Immature natural killer cell (primary cell): ENCODE measurements around the gene TREML2. TPM values are rescaled to one million over a fixed set of nuclear protein-coding genes. Genes with fewer than 3 reads are reported as not detected.

ENCODE experiments used
- DNase-seq, 3 donors: peaks; one replicate each; pipeline ENCODE4 v3.0.0; 2022; ENCODE audit warnings: mixed read lengths in 1 of 3
- H3K27ac Mint-ChIP-seq, 6 donors: one replicate each; pipeline ENCODE4 v1.8.0; 2020; ENCODE audit warnings: mixed read lengths in 6 of 6, mild to moderate bottlenecking in 5 of 6, inconsistent platforms in 4 of 6, moderate library complexity in 3 of 6
- H3K27me3 Mint-ChIP-seq, 3 donors: one replicate each; pipeline ENCODE4 v1.8.0; 2020 to 2021; ENCODE audit warnings: low read depth in 3 of 3, mild to moderate bottlenecking in 3 of 3, mixed read lengths in 3 of 3, moderate library complexity in 3 of 3, inconsistent platforms in 1 of 3
- H3K36me3 Mint-ChIP-seq, 3 donors: one replicate each; pipeline ENCODE4 v1.8.0; 2020; ENCODE audit warnings: mixed read lengths in 3 of 3, inconsistent platforms in 2 of 3, mild to moderate bottlenecking in 2 of 3
- H3K4me1 Mint-ChIP-seq, 2 donors: one replicate each; pipeline ENCODE4 v1.8.0; 2020; ENCODE audit warnings: inconsistent platforms in 2 of 2, mild to moderate bottlenecking in 2 of 2, mixed read lengths in 2 of 2, moderate library complexity in 1 of 2
- H3K4me3 Mint-ChIP-seq, 5 donors: one replicate each; pipeline ENCODE4 v1.8.0; 2020; ENCODE audit warnings: mild to moderate bottlenecking in 5 of 5, mixed read lengths in 5 of 5, inconsistent platforms in 3 of 5, moderate library complexity in 3 of 5
- H3K9me3 Mint-ChIP-seq, 6 donors: one replicate each; pipeline ENCODE4 v1.8.0; 2020; ENCODE audit warnings: mild to moderate bottlenecking in 6 of 6, mixed read lengths in 6 of 6, inconsistent platforms in 4 of 6, moderate library complexity in 3 of 6
- polyA plus RNA-seq, 3 donors: library from polyadenylated mRNA; unstranded; fragments of 300-500 nt; fragmentation: Illumina TruSeq; gene quantifications; one replicate each; pipeline ENCODE4 v1.2.3, GENCODE V29; 2021

The TREML2 gene
- polyA plus RNA-seq, 3 donors from 2014 or later, result 0.89 to 1.2 TPM; not detected in 1

DNA sequence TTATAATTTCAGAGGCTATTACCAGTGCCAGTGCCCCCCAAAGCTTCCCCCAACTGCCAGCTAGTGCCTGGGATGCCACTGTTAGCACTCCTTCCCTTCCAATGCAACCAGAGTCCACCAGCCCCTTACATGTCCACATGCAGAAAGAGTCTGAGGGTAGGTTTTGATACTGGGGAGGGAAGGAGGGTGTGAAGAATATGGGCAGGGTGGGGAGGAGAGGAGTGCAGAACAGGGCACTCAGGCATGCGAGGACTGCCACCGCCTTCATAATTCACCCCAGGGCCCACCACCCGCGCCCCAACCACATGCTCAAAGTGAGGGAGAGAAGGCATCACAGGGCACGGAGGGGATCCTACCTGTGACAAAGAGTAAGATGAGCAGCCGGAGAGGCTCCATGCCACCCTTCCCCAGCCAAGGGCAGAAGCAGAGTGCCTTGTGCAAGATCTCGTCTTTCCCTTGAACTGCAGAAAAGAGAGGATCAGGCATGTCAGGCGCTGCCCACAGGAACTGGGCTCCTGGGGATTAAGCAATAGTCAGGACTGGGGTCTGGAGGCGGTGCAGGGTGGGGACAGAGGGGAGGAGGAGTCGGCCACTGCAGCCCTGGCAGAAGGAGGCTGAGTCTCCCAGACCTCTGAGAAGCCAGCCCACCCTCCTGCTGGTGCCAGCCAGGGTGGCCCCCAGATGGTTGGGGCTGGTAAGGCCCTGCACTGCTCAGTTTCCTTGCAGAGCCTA lies 38.1 kb downstream of the TREML2 start, which contains the start of gene TREM2:
TREM2 (minus strand) TSS at position 430 of the 732 bp plus-strand sequence; CDS start at position 396, 34 bp downstream.
- Mint-ChIP-seq H3K27me3 (peaks cover 4 to 5% (median 4%) of the 10 kb centered on the region in 3 donors), H3K36me3 (no peaks in the 10 kb centered on the region), H3K27ac (peak within 1 kb of the TSS in 1 of 6 donors; percentile 46), H3K4me3 (no peak within 1 kb of the TSS), H3K9me3 (no peaks in the 10 kb centered on the region), H3K4me1 (no peaks in the 10 kb centered on the region)
- DNase-seq, result no peak

DNA sequence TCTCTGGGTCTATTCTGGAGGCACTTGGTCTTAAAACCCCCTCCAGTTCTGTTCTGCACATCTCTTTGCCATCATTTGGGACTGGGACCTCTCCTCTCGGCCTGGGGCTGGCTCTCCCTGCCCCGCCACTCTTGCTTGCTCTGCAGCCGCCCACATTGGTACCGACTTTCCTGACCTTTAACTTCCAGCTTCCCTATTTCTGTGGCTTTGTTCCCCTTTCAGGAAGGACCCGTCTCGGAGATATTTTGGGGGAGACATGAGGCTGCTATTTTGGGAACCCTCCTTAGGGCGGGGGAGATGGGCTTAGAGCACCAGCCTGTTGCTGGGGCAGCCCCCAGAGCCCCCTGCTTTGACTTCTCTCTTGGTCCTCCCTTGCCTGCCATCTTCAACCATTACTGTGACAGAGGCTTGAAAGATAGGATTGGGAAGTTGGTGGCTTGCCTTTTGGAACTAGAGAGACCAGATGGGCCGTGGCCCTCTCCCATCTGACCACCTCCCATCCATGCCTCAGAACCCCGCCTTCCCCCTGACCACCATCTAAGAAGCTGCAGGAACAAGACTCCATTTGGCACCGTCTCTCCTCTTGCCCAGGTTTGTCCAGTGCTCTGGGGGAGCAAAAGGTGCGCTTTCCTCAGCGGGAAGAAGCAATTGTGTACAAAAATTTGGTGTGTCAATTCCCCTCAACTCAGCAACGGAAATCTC lies 38.9 kb downstream of the TREML2 start:
- Mint-ChIP-seq H3K9me3 (no peaks in the 10 kb centered on the region), H3K4me1 (no peaks in the 10 kb centered on the region), H3K4me3 (no peak overlapping the region), H3K27me3 (peaks cover 2 to 7% (median 3%) of the 10 kb centered on the region in 3 donors), H3K36me3 (no peaks in the 10 kb centered on the region), H3K27ac (no peak overlapping the region)
- no peak for DNase-seq

DNA sequence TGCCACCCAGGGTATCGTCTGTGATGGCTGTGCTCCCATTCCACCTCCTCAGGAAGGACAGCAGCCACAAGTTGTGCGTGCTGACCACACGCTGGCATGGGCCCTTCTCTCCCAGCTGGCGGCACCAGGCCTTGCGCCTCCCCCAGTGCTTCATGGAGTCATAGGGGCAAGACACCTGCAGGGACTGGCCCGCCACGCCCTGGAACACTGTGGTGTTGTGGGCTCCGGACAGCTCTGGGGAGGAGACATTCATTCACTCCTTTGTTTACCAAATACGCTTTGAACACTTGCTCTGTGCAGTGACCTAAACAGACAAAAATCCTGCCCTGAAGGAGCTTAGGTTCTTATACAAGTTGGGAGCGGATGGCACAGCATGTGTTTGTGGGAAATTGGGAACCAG lies 39.6 kb downstream of the TREML2 start:
- Mint-ChIP-seq H3K27me3 (peaks cover 2 to 7% (median 5%) of the 10 kb centered on the region in 3 donors), H3K27ac (no peak overlapping the region), H3K4me3 (no peak overlapping the region), H3K4me1 (no peaks in the 10 kb centered on the region), H3K9me3 (no peaks in the 10 kb centered on the region), H3K36me3 (no peaks in the 10 kb centered on the region)
- DNase-seq, result no peak

DNA sequence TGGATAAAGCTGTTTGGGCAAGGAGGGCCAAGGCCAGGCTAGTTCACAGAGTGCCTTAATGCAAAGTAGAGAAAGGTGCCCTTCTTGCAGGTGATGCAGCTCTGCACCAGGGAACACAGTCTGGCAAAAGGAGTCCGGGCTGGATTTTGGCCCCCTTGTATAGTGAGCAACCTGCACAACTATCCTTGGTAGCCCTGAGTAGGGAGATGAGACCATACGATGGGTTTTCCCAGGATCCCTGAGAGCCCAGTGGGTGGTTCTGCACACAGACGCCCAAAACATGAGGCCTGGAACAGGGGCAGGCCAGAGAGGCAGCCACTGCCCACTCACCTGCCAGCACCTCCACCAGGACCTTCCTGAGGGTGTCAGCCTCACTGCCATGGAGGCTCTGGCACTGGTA lies 40.0 kb downstream of the TREML2 start:
- no peak overlapping the region for H3K4me3 Mint-ChIP-seq
- DNase-seq, result no peak
- no peaks in the 10 kb centered on the region for H3K9me3 Mint-ChIP-seq
- no peaks in the 10 kb centered on the region for H3K4me1 Mint-ChIP-seq
- no peaks in the 10 kb centered on the region for H3K36me3 Mint-ChIP-seq
- peaks cover 2 to 7% (median 5%) of the 10 kb centered on the region in 3 donors for H3K27me3 Mint-ChIP-seq
- H3K27ac Mint-ChIP-seq, result no peak overlapping the region

DNA sequence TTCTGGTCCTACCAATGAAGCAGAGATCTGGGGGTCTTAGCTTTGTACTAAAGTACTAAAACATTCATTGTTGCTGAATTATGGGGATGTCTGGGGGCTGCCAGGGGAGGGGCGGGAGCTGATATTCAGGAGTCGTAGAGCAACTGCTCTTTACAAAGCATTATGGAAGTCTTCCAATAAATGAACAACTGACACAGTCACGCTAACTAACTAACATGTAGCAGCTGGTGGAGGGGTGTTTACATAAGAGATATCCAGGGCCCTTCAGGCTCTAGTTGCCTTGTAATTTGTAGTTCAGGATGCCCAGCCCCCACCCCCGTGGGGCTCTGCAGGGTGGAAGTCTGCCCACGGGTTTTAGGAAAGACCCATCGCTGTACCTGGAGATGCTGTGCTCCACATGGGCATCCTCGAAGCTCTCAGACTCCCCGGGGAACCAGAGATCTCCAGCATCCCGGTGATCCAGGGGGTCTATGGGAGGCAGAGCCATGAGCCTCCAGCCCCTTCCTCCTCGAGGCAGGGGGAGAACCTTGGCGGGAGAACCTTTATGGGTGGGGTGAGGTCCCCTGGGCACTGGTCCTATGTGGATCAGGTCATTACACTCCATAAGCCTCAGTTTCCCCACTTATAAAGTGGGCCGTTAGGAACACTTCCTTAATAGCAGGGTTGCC lies 41.4 kb downstream of the TREML2 start:
- no peak for DNase-seq

DNA sequence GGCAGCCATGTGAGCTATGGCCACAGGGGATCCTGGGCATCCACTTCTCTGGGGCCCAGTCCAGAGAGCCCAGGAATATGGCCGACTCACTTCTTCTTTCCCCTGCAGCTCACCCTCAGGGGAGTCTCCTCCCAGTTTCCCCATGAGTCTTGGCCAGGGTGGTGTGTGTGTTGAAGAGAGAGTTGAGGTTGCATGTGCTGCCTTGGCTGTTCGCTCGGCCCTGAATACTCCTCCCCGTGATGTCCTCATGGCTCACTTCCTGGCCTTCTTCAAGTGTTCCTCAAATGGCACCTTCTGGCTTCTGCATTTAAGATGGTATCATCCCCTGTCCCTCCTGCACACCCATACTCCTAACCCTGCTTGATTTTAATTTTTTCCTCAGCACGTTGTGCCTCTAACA lies 43.6 kb downstream of the TREML2 start:
- H3K9me3 Mint-ChIP-seq, result peaks cover 0 to 1% (median 0%) of the 10 kb centered on the region in 6 donors
- H3K4me1 Mint-ChIP-seq, result no peaks in the 10 kb centered on the region
- H3K27ac Mint-ChIP-seq, result peak overlapping the region in 1 of 6 donors; percentile 21
- no peak overlapping the region for H3K4me3 Mint-ChIP-seq
- H3K36me3 Mint-ChIP-seq, result peaks cover 0 to 4% (median 0%) of the 10 kb centered on the region in 3 donors
- no peak for DNase-seq
- H3K27me3 Mint-ChIP-seq, result peaks cover 2 to 7% (median 5%) of the 10 kb centered on the region in 3 donors

More for the DNA sequence above, 41.4 kb downstream of the TREML2 start:
- Mint-ChIP-seq H3K27ac (no peak overlapping the region), H3K9me3 (no peaks in the 10 kb centered on the region), H3K27me3 (peaks cover 2 to 7% (median 5%) of the 10 kb centered on the region in 3 donors), H3K36me3 (peaks cover 0 to 4% (median 0%) of the 10 kb centered on the region in 3 donors), H3K4me3 (no peak overlapping the region), H3K4me1 (no peaks in the 10 kb centered on the region)

DNA sequence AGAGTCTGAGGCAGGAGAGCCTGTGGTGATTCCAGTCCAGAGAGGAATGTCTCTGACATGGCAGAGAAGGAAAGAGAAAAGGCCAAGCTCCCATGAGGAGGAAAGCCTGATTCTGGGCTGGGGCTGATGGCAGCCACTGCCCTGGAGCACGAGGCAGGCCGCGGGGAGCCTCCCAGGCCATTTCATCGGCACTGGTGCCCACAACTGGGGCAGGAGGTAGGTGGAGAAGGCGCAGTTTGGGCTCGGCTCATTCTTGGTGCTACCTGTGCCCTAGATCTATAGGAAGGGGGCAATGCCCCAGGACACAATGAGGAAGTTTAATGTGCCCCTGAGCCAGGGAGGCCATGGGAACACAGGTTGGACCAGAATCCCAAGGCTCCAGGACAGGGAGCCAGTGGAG lies 44.2 kb downstream of the TREML2 start:
- Mint-ChIP-seq H3K36me3 (peaks cover 0 to 4% (median 0%) of the 10 kb centered on the region in 3 donors), H3K4me3 (no peak overlapping the region), H3K9me3 (peaks cover 0 to 1% (median 0%) of the 10 kb centered on the region in 6 donors), H3K27ac (no peak overlapping the region), H3K4me1 (no peaks in the 10 kb centered on the region), H3K27me3 (peaks cover 2 to 7% (median 5%) of the 10 kb centered on the region in 3 donors)
- no peak for DNase-seq

DNA sequence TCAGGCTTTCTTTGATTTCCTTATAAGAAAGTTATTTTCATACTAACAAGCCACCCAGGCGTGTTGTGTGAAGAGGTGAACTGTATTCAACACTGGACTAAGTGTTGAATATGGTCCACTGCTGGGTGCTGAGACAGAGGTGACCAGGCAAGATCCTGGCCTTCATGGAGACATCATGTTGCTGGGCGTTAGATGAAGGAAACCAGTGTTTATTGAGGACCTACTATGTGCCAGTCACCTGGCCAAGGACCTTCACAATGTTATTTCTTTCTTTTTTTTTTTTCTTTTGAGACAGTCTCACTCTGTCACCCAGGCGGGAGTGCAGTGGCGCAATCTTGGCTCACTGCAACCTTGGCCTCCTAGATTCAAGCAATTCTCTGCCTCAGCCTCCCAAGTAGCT lies 44.9 kb downstream of the TREML2 start:
- Mint-ChIP-seq H3K4me1 (no peaks in the 10 kb centered on the region), H3K36me3 (peaks cover 0 to 4% (median 0%) of the 10 kb centered on the region in 3 donors), H3K4me3 (no peak overlapping the region), H3K27me3 (peaks cover 2 to 7% (median 5%) of the 10 kb centered on the region in 3 donors), H3K27ac (no peak overlapping the region), H3K9me3 (peaks cover 0 to 1% (median 0%) of the 10 kb centered on the region in 6 donors)
- no peak for DNase-seq

DNA sequence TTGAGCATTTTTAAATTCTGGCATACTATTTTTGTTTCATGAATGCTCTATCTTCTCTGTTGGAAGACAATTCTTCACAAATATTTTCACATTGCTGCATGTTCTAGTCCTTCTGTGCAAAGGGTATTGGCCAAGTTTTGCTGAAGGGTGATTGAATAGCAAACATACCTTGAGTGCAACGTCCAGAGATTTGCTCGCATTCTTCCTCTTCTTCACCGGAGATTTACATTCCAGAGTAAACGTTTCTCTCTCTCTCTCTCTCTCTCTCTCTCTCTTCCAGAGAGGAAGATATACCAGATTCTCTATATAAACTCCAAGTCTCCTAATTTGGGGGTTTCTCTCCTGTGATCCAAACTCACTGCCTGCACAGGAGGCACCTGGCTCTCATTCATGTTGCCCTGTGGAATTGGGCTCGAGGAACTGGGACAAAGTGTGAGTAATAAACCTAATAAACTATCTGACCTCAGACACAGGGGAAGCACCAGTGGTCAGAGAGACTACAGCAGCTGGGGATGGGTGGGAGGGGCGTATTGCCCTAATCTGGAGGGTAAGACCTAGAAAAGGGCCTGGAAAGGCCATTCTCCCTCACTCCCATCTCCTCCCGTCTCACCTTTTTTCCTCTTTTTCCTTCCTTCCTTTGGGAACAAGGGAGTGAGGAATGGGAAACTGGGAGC lies 45.7 kb downstream of the TREML2 start:
- Mint-ChIP-seq H3K4me3 (no peak overlapping the region), H3K9me3 (peaks cover 0 to 1% (median 0%) of the 10 kb centered on the region in 6 donors), H3K36me3 (peaks cover 0 to 4% (median 0%) of the 10 kb centered on the region in 3 donors), H3K4me1 (no peaks in the 10 kb centered on the region), H3K27me3 (peaks cover 0 to 10% (median 5%) of the 10 kb centered on the region in 3 donors), H3K27ac (no peak overlapping the region)
- no peak for DNase-seq

DNA sequence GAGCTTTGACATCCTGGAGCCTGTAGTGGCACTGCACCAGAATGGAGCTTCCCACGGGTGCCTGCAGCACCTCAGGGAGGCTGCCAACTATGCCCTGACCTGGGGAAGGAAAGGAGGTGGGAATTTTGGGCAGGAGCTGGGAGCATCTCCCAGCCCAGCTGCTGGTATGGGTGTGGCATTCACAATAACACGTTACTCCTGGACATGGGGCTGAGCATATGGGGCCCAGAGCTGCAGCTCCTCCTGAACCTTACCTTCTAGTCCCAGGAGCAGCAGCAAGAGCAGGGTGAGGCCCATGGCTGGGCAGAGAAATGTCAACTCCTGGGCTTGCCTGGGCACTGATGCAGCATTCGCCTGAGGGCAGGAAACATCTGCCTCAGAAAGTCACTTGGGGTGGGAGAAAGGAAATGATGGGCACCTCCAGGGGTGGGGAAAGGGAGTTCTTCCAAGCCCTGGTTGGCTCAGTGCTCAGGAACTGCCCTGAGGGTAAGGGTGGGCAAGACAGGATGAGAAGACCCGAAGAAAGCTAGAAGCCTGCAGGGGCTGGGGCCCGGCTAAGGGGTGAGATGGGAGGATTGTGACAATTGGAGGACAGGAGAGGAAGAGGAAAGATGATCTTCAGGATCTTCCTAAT lies 46.8 kb downstream of the TREML2 start, which contains the start of gene TREML1:
TREML1 (minus strand) TSS at position 356 of the 634 bp plus-strand sequence; CDS start at position 297, 59 bp downstream.
- Mint-ChIP-seq H3K4me1 (no peaks in the 10 kb centered on the region), H3K9me3 (peaks cover 0 to 1% (median 0%) of the 10 kb centered on the region in 6 donors), H3K27me3 (peaks cover 0 to 8% (median 5%) of the 10 kb centered on the region in 3 donors), H3K36me3 (peaks cover 0 to 8% (median 0%) of the 10 kb centered on the region in 3 donors), H3K27ac (no peak within 1 kb of the TSS), H3K4me3 (no peak within 1 kb of the TSS)
- DNase-seq, result no peak

DNA sequence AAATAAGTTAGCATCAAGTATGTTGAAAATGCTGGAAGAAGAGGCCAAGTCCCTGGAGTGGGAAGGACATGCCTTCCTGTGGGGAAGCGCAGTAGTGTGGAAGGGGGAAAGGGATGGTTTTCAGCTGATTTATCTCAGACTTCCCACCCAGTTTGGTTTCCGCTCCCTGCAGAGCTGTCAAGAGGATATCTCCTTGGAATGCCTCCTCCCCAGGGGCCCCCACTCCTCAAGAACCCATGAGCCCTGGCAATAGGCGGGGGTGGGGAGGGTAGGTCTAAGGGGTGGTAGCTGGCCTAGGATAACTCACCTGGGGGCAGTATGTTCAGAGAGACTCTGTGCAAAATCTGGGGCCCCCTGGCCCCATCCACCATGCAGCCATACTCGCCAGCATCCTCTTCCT lies 47.5 kb downstream of the TREML2 start:
- DNase-seq, result no peak
- Mint-ChIP-seq H3K36me3 (peaks cover 4 to 14% (median 5%) of the 10 kb centered on the region in 3 donors), H3K4me3 (no peak overlapping the region), H3K4me1 (no peaks in the 10 kb centered on the region), H3K27me3 (peaks cover 0 to 8% (median 5%) of the 10 kb centered on the region in 3 donors), H3K27ac (no peak overlapping the region), H3K9me3 (peaks cover 0 to 1% (median 0%) of the 10 kb centered on the region in 6 donors)

DNA sequence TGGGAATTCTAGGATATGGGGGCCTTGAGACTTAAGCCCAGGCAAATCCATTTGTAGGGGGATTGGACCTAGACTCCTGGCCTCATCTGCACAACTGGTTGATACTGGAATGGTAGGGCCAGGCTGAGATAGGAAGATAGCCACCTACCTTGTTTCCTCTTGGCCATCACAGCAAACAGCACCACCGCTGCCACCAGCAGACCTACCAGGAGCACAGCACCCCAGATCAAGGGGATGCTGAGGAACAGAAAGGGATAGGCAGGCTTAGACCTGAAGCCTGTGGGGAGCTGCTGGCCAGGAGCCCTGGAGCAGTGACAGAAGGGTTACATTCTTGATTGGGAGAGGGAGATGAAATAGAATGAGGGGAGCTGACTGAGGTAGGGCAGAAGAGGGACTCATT lies 50.3 kb downstream of the TREML2 start:
- no peak for DNase-seq
- Mint-ChIP-seq H3K9me3 (peaks cover 0 to 1% (median 0%) of the 10 kb centered on the region in 6 donors), H3K27ac (no peak overlapping the region)

DNA sequence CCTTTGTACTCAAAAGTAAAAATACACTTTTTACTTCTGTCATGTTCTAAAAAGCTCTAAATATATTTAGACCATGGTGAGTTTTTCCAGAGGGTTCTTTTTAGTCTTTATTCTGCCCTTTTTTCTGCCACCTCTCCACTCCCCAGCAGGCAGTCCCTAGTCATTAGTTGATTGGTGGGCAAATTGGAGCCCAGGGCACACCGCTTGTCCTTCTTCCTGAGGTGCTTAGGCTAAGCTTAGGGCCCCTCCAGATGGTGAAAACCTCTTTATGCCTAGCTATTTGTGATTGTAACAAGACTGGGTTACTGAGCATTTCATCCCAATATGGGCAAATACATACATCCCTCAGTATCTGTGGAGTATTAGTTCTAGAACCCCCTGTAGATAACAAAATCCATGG lies 53.0 kb downstream of the TREML2 start:
- Mint-ChIP-seq H3K4me3 (no peak overlapping the region), H3K36me3 (peaks cover 12 to 39% (median 24%) of the 10 kb centered on the region in 3 donors)

More for the DNA sequence above, 50.3 kb downstream of the TREML2 start:
- Mint-ChIP-seq H3K4me3 (no peak overlapping the region), H3K27me3 (peaks cover 0 to 3% (median 2%) of the 10 kb centered on the region in 3 donors), H3K4me1 (peaks cover 3 to 8% of the 10 kb centered on the region in 2 donors), H3K36me3 (peaks cover 12 to 30% (median 12%) of the 10 kb centered on the region in 3 donors)

More for the DNA sequence above, 53.0 kb downstream of the TREML2 start:
- DNase-seq, result no peak
- Mint-ChIP-seq H3K4me1 (peaks cover 3 to 8% of the 10 kb centered on the region in 2 donors), H3K27ac (no peak overlapping the region), H3K27me3 (peaks cover 0 to 3% (median 2%) of the 10 kb centered on the region in 3 donors), H3K9me3 (peaks cover 0 to 1% (median 0%) of the 10 kb centered on the region in 6 donors)
